HL-60/S4 treated with retinoic acid at 250 ng/mL for 4 days and 3 days (cell line): ENCODE data around the gene CNIH2.
"Not testable (repeated sequence)": the region's sequence is repeated elsewhere in the genome, so short reads cannot be mapped to it uniquely, and the experiment has no call there.

ENCODE experiments used
- in situ Hi-C: fragments of 300-500 bp; cut with MboI; formaldehyde crosslinking; loops from 2 replicates; pipeline ENCODE4 v1.7.0; 2022; ENCODE audit warnings: low sequenced_read_pairs

The CNIH2 gene

DNA sequence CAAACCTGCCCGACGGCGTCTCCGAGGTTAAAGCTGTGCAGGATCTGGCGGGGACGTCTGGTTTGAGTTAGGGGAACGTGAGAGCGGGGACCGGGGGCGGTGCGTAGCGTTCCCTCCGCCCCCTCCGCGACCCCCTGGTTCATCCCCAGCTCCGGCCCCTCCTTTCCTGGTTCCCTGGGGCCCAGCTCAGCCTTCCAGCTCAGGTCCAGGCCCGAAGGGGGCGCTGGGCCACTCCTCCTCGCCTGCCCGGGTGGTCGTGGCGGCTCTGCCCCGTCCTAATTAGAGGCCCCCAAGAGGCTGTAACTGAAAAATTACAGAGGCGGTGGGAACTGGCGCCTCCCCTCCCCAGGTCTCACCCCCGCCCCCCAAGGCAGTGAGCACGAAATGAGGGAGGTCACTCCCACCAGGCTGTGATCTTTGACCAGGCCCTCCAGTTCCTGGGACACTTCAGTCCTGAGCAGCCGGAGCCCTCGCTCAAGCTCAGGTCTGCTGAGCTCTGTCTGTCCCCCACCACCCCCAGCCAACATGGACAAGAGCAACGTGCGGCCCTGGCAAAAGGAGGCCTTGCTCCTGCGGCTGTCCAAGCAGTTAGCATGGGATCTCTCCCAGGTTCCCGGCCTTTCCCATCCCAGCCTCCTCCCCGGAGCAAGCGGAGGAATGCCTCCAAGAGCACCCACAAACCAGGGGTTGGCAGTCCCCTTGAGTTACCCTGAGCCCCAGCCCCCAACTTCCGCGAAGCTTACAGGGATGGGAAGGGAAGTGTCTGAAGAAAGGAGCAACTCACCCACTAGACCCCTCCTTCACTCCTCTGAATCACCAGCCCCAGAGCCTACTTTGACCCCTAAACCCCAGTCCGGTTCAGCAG, 35.6 kb downstream of the CNIH2 start:
- in situ Hi-C loops, result no loop called here

DNA sequence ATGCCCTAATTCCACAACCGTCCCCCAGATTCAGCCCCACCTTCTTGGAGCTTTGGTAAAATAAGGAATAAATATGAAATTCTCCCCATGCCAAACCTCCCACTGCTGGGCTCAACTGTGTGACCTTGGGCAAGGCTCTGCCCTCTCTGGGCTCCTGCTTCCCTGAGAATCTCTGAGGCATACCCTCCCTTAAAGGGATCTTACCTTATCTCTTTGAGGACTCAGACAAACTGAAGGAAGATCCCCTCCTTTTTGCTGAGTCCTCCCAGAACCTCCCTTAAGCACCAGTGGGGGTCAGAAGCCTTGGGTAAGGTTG, 36.2 kb downstream of the CNIH2 start:
- in situ Hi-C loops, result no loop called here

DNA sequence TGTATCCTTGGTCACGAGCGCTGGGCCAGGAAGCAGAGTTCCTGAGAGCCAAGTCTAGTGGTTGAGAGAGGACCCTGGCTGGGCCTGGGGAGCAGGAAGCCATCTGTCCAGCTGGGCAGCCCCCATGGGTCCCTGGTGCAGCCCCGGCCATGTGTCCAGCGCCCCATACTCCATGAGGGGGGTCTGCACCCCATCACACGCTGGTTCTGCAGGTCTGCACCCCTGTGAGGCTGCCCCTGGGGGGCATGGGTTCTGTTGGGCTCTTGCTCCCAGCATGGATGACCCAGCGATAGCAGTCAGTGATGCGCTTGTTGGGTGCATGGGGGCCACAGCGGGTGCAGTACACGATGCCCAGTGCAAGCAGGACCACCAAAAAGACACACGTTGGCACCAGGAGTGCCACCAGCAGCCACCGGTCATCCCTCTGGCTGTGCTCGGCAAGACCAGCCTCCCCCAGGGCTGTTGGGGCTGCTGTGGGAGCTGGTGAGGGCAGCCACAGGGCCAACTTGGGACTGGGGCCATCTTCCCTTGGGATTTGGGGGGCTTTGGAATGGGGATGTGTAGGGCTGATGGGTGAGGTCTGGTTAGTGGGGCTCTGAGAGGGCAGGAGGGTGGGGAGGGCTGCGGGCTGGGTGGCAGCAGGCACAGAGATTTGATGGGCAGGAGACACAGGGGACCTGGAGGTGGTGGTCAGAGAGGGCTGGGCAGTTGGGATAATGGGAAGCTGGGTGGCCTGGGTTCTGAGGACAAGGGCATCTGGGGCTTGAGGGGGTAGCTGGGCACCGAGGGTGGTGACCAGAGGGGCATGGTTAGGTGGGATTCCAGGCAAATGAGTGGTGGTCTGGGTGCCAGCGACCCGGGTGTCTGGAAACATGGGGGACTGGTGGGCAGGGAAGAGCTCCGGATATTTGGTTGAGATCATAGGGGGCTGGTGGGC, 36.9 kb downstream of the CNIH2 start:
- in situ Hi-C loops, result no loop called here

DNA sequence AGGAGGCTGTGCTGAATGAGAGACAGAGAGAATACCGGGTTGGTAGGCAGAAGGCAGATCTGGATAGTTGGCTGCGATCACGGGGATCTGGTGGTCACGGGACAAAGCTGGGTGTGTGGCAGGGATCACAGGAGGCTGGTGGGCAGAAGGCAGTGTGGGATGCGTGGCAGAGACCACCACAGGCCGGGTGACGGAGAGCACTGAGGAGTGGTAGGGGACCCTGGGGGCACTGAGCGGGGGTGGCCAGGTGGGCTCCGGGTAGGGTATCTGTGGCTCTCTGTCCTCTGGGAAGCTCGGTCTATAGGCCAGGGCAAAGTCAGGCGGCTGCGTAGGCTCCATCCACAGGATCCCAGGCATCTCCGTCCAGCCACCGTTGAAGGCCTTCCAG, 37.5 kb downstream of the CNIH2 start:
- in situ Hi-C loops, result no loop called here

DNA sequence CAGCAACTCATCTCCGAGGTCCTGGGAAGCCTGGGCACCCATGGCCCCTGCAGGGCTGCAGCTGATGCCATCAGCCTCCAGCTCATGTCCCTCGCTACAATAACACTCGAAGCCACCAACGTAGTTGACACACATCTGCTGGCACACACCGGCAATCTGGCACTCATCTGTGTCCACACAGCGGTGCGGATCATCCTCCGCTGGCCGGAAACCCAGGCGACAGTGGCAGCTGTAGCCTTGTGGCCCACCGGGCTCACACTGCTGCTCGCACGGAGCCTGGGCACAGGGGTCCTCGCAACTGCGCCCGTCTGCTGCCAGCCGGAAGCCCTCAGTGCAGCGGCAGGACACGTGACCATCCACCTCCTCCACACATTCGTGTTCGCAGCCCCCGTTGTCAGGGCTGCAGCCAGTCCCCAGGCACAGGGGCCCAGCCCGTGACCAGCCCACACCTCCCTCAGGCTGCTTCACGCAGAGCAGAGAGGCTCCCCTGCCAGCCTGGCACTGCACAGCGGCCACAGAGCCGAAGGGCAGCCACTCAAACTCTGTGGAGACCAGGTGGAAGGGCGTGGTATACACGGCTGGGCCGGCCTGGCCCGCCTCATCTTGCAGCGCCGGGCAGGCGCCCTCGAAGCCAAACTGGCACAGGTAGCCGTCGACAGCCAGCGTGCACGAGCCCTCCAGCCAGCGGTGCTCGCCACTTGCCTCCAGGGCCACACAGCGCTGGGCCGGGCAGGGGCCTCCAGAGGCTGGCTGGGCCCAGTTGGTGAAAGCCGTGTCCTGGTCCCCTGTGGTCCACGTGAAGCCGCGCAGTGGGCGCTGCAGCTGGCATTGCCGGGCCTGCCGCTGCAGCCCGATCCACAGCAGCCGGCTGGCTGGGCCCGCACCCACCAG, 38.2 kb downstream of the CNIH2 start:
- in situ Hi-C loops, result no loop called here

DNA sequence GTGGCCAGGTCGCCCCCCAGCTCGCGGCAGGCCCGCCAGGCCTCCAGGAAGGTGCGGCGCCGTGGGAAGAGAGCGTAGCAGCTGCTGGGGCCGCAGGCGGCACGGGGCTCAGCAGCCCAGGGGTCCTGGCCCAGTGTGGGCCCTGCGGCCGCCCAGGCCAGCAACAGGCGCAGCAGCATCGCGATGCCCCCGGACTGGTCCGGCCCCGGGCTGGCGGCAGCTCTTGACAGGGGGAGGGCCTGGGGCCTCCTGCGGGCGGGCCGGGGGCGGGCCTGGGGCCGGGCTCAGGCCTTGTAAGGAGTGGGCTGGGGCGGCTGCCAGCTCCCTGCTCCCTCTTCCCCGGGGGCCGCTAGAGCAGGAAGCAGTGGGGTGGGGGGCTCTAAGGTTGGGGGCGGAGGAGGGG, 38.9 kb downstream of the CNIH2 start, which contains the start of gene CD248:
Gene CD248 (minus strand): TSS at position 196 of the 403 bp plus-strand sequence. CDS start 17 bp downstream, at position 179.
- in situ Hi-C loops, result no loop called here

DNA sequence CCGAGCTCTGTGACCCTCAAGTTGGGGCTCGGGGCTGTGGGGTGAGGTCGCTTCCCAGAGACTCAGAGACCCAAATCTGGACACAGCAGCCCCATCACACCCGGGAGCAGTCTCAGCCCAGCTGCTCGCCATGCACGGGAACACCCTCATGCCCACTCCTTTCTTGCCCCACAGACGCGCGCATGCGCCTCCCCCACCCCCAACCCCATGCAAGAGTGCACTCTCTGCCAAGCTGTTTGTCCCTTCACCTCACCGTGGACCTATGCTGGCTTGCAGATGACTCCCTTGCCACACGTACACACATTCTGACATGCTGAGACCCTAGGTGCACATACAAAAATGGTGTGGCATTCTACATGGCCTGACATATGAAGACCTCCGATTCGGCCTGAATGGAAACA, 39.3 kb downstream of the CNIH2 start:
- in situ Hi-C loops, result no loop called here

DNA sequence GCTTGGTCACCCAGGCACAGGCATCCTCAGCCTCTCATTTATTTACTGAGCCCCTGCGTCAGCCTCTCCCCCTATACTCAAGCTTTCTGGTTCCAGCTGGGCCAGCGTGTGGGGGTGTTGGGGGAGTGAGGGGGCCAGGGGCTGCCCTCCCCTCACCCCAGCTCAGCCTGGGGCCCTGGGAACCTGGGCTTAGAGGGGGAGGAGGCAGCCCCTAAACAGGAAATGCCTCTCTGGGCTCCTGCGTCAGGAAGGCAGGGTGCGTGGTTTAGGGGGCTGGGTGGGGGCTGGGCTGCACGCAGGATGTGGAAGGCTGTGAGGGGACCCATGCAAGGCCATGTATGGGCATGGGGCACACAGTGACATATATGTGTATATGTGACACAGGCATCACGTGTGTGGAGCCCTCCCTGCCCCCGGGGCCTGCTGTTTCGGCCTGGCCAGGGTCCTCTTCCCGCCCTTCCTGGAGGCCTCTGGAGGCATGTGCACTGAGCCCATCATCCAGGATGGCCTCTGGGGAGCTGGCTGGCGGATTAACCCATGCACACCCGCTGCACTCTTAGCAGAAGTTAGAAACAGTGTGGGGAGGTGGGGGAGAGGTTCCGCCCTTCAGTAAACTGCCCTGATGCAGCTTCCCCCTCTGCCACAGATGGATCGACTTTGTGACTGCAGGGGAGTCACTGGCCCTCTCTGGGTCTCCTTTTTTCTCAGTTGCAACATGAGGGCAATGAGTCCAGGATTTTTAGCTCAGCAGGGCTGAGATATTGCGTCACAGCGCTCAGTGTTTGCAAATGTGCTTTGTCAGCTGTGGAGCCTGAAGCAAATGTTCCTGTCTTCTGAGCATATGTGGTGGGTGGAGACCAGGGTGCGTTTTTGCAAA, 40.0 kb downstream of the CNIH2 start:
- in situ Hi-C loops, result no loop called here

DNA sequence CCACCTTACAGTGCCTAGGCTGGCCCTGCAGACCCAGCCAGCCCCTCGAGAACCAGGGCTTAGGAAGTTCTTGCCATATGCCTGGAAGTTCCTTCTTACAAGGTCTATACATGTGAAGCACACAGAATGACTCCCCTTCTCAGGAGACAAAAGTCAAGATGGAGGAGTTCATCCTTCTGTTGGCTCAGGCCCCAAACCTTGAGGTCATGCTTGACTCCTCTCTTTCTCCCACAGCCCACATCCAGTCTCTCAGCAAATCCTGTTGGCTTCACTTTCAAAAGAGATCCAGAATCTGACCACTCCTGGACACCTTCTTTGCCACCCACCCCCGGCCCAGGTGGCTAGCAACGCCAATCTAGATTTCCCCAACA, 40.6 kb downstream of the CNIH2 start:
- in situ Hi-C loops, result no loop called here

DNA sequence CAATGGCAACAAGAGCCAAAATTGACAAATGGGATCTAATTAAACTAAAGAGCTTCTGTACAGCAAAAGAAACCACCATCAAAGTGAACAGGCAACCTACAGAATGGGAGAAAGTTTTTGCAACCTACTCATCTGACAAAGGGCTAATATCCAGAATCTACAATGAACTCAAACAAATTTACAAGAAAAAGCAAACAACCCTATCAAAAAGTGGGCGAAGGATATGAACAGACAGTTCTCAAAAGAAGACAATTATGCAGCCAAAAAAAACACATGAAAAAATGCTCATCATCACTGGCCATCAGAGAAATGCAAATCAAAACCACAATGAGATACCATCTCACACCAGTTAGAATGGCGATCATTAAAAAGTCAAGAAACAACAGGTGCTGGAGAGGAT, 42.3 kb downstream of the CNIH2 start:
- in situ Hi-C loops, result not testable (repeated sequence)

DNA sequence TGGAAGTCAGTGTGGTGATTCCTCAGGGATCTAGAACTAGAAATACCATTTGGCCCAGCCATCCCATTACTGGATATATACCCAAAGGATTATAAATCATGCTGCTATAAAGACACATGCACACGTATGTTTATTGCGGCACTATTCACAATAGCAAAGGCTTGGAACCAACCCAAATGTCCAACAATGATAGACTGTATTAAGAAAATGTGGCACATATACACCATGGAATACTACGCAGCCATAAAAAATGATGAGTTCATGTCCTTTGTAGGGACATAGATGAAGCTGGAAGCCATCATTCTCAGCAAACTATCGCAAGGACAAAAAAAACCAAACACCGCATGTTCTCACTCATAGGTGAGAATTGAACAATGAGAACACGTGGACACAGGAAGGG, 42.8 kb downstream of the CNIH2 start:
- in situ Hi-C loops, result not testable (repeated sequence)

DNA sequence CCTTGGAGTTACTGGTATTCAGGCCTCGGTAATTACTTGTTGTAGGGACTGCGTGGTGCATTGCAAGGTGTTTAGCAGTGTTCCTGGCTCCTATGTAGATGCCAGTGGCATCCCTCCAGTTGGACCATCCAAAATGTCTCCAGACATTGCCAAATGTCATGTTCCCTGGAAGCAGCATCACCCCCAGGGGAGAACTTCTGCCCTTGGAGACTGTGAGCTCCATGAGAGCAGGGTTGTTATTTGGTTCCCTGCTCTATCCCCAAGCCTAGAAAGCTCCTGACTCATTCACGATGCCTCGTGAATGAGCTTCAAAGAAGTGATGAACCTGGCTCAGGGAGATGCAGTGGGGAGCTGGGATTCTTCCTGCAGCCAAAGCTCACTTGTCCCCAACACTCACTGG, 43.6 kb downstream of the CNIH2 start:
- in situ Hi-C loops, result no loop called here

DNA sequence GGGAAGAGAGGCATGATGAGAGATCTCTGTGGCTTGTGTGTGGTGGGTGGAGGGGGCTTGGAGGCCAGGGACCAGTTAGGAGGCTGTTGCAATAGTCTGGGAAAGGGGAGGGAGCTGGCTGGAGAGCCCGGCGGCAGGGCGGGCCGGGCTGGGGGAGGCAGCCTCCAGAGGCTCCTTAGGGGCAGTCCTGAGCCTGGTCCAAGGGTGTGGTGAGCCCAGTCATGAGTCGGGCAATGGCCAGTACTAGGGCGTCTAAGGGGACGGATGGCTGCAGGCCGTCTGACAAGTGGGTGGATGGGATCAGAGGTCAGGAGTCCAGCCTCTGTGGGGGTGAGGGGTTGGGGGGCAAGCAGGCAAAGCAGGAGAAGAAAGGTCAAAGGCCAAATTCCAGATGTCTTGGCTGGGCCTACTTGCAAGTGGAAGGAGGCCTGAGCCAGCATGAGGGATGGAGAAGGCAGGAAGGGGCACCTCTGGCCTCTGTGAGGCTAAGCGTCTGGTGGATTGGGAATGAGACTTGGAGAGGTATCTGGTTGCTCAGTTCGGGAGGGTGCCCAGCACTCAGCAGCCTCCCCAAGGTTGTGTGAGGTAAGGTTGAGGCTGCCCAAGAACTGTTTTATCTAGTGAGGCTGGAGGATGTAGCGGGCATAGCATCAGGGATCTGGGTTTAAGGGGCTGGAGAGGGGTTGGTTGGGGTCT, 44.9 kb downstream of the CNIH2 start:
- in situ Hi-C loops, result no loop called here

DNA sequence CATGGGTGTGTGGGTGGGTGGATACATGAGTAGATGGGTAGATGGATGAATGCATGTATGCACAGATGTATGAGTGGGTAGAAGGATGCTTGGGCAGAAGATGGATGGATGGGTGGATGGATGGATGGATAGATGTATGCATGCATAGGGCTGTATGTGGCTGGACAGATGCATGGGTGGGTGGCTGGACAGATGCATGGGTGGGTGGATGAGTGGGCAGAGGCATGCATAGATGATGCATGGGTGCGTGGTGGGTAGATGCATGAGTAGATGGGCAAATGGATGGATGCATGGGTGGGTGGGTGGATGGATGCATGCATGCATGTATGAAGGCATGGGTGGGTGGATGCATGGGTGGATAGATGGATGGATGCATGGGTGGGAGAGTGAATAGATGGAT, 45.7 kb downstream of the CNIH2 start:
- in situ Hi-C loops, result no loop called here

DNA sequence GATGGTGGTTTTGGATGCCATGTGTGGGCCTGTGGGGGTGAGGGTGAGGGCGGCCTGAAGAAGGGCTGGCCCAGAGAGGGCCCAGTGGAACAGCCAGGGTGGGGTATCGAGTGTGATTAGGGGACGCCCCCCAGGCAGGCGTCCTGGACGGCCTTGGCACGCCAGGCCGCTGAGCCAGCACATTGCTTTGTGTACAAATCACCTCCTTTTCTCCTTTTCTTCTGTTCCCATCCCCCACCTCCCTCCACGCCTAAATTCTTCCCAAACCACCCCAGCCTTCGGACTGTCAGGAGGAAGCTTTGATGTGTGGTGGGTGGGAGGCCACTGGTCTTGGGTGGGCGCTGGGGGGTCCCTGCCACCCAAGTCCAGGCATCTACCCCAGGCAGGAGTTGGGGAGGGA, 46.7 kb downstream of the CNIH2 start:
- in situ Hi-C loops, result no loop called here

DNA sequence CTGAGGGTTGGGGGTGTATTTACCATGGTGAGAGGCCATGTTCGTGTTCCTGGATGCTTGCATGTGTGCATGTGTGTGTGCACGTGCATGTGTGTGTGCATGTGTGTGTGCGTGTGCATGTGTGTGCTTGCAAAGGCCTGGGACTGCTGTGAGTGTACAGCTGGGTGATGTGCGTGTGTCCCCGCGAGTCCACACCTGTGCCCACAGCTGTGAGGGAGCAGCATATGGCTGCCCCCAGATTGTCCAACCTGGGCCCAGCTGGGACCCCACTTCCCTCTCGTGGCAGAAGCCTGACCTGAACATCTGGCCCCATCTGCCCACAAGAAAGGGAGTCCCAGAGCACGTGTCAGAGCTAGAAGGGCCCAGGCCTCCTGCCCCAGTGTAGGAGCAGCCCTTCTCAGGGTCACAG, 47.3 kb downstream of the CNIH2 start:
- in situ Hi-C loops, result no loop called here

DNA sequence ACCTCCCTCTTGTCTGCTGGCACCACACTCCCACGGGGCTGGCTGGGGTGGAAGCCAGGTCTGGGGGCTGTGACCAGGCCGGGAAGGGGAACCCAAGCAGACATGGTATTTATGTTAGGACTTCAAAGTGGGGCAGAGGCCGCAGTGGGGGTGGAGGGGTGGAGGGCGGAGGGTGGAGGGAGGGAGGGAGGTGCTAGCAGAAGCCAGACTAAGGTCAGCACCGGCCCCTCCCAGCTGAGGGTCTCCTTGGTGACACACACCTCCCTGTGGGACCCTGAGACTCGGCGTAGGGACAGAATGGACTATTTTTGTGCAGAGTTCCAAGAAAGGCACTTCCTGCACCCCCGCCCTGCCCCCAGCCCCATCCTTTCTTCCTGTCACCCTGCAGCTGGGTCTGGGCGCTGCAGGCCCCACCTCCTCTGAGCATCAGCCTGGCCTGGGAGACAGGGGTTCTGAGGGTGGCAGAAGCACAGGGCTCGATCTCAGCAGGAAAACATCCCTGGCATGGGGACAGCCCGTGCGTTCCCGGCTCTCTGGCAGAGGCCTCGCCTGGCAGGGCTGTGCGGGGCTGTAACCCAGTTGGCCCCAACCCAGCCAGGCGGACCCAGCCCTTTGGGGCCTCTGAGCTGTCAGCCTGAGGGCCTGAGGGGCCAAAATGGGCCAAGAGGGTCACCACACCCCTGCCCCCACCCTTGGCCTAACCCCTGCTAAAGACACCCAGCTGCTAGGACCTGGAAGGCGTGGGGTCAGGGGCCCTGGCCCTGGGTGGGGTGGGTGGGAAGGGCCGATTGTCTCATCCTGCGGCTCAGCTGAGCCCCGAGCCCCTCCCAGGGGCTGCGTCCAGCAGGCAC, 48.5 kb downstream of the CNIH2 start:
- in situ Hi-C loops, result no loop called here

DNA sequence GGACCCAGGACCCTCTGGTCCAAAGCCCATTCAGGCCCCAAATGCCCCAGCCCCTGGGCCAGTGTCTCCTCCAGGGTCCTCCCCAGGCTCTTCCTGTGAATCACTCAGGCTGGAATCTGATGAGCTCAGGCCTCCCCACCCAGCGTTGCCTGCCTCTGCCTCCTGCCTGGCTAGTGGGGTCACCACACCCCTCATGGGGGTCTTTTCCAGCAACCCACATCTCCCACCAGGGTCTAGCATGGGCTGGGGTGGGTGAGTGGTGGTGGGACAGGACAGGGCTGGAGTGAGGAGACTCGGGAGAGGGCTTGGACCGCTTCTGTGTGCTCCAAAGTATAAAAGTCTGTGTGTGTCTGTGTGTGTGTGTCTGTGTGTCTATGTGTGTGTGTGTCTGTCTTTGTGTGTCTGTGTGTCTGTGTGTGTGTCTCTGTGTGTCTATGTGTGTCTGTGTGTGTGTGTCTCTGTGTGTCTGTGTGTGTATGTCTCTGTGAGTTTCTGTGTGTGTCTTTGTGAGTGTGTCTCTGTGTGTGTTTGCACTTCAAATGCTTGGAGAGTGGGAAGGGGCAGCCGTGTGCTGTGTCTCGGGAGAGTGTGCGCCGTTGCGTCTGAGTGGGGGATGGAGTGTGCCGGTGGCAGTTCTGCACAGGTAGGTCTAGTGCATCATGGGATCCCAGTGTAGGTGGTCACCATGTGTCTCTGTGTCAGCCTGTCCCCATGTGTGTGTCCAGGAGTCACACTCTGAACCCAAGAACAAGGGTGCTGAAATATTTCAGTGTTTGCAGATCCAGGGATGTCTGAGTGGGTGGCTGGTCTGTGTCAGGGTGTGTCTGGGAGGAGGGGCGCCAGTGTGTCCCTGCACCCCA, 49.4 kb downstream of the CNIH2 start:
- in situ Hi-C loops, result no loop called here
